HG02973 (cell line): ENCODE measurements around the gene TRIM8.

Experiments
- ATAC-seq: cut with Tn5 transposase; IDR thresholded peaks from one replicate; pipeline ENCODE4 v1.9.1; 2021; ENCODE audit warnings: moderate library complexity; ENCODE audit not compliant: unreplicated experiment

Gene TRIM8

GRCh38 chr10:102616066-102616770, 28.1 kb upstream of the TRIM8 start:
- no peak for ATAC-seq

- no peak for ATAC-seq
Measured at GRCh38 chr10:102617041-102617440, 27.2 kb upstream of the TRIM8 start.

GRCh38 chr10:102617816-102618215, 26.5 kb upstream of the TRIM8 start:
- ATAC-seq = no peak

GRCh38 chr10:102619281-102619981, 24.8 kb upstream of the TRIM8 start:
- ATAC-seq = no peak

- no peak for ATAC-seq
Measured at GRCh38 chr10:102620138-102620590, 24.1 kb upstream of the TRIM8 start.

- no peak for ATAC-seq
Measured at GRCh38 chr10:102620591-102621442, 23.5 kb upstream of the TRIM8 start.

GRCh38 chr10:102621443-102622325, 22.6 kb upstream of the TRIM8 start:
- no peak for ATAC-seq

GRCh38 chr10:102624094-102624493, 20.2 kb upstream of the TRIM8 start:
- ATAC-seq = no peak

GRCh38 chr10:102624751-102625645, 19.3 kb upstream of the TRIM8 start:
- ATAC-seq = no peak

- no peak for ATAC-seq
Measured at GRCh38 chr10:102626026-102626685, 18.1 kb upstream of the TRIM8 start.

- ATAC-seq = no peak
Measured at GRCh38 chr10:102627291-102627735, 17.0 kb upstream of the TRIM8 start.

GRCh38 chr10:102627736-102628293, 16.5 kb upstream of the TRIM8 start:
- ATAC-seq = no peak

GRCh38 chr10:102628451-102628911, 15.8 kb upstream of the TRIM8 start:
- no peak for ATAC-seq

GRCh38 chr10:102629661-102630614, 14.3 kb upstream of the TRIM8 start:
- ATAC-seq = no peak

GRCh38 chr10:102630663-102631062, 13.6 kb upstream of the TRIM8 start:
- ATAC-seq = no peak

GRCh38 chr10:102631525-102632393, 12.5 kb upstream of the TRIM8 start:
- no peak for ATAC-seq
